ENCODE measurements around the gene SLC6A3. TPM values are rescaled to one million over a fixed set of nuclear protein-coding genes. Genes with fewer than 3 reads are reported as not detected.

SLC6A3 gene
- total RNA-seq, 1 experiment from 2014 or later: 0.74 TPM

- Mint-ChIP-seq H3K4me1 (peaks cover 13% of the 10 kb centered on the region), H3K27me3 (ENCODE audit: low read depth) (no peaks in the 10 kb centered on the region), H3K36me3 (no peaks in the 10 kb centered on the region), H3K4me3 (no peak overlapping the region), H3K27ac (no peak overlapping the region), H3K9me3 (no peaks in the 10 kb centered on the region)
- POLR2A ChIA-PET: interaction anchor here (0.6 kb wide), 1 partner anchor 15 kb away, joined by 3 read pairs; no protein-coding TSS in a partner anchor
- CTCF ChIA-PET: interaction anchor here (2.0 kb wide), 1 partner anchor 28 kb away, joined by 6 read pairs; no protein-coding TSS in a partner anchor
- no peak for ATAC-seq
- DNase-seq (ENCODE audit: low spot score): no peak
- no peak for TF ChIP-seq SMAD4 (CRISPR knock-in tag; IDR thresholded peaks at IDR 0.05)
- no peak for TF ChIP-seq ZNF425 (CRISPR knock-in tag; conservative IDR thresholded peaks at IDR 0.05)
- TF ChIP-seq TP53 (CRISPR knock-in tag; IDR thresholded peaks at IDR 0.05): no peak
- TF ChIP-seq ATF3 (CRISPR knock-in tag; conservative IDR thresholded peaks at IDR 0.05): no peak
- no peak for TF ChIP-seq ERG (CRISPR knock-in tag; IDR thresholded peaks at IDR 0.05)
- no peak for TF ChIP-seq ZNF396 (CRISPR knock-in tag; IDR thresholded peaks at IDR 0.05; ENCODE audit: borderline replicate concordance)
- no peak for TF ChIP-seq TCF7 (CRISPR knock-in tag; IDR thresholded peaks at IDR 0.05; ENCODE audit: low read depth)
- TF ChIP-seq AFF4 (CRISPR knock-in tag; IDR thresholded peaks at IDR 0.05; ENCODE audit: borderline replicate concordance): no peak
- TF ChIP-seq ZNF671 (CRISPR knock-in tag; IDR thresholded peaks at IDR 0.05): no peak
- no peak for TF ChIP-seq ZNF219 (CRISPR knock-in tag; IDR thresholded peaks at IDR 0.05; ENCODE audit: borderline replicate concordance)
- TF ChIP-seq ZBTB21 (CRISPR knock-in tag; IDR thresholded peaks at IDR 0.05; ENCODE audit: borderline replicate concordance): no peak
- no peak for TF ChIP-seq USF2 (CRISPR knock-in tag; IDR thresholded peaks at IDR 0.05)
- TF ChIP-seq GABPB1 (CRISPR knock-in tag; IDR thresholded peaks at IDR 0.05): no peak
- no peak for TF ChIP-seq SP1 (CRISPR knock-in tag; conservative IDR thresholded peaks at IDR 0.05)
- no peak for TF ChIP-seq TEAD4 (CRISPR knock-in tag; IDR thresholded peaks at IDR 0.05)
- TF ChIP-seq OVOL2 (CRISPR knock-in tag; IDR thresholded peaks at IDR 0.05; ENCODE audit: borderline replicate concordance): no peak
Observed at GRCh38 chr5:1352231-1353219, 92.7 kb downstream of the SLC6A3 start.
